CD4-positive, alpha-beta T cell (primary cell): ENCODE data around the gene CEMIP2. TPM values are rescaled to one million over a fixed set of nuclear protein-coding genes. Genes with fewer than 3 reads are reported as not detected.

Experiments
- ATAC-seq: fragments of 200-7000 bp; cut with Tn5 transposase; one replicate; pipeline ENCODE4 v1.10.0; 2022; ENCODE audit warnings: mild to moderate bottlenecking; ENCODE audit not compliant: poor library complexity
- CTCF ChIA-PET: fragments of 350-600 bp; sonication (Branson Sonifier 250); formaldehyde crosslinking; loops from one replicate; lab custom pipeline; 2021; ENCODE audit warnings: antibody characterized with exemption, inconsistent platforms; lab: Charles Lee
- POLR2A ChIA-PET: fragments of 350-600 bp; sonication (Branson Sonifier 250); formaldehyde crosslinking; loops from one replicate; lab custom pipeline; 2021; ENCODE audit warnings: antibody characterized with exemption, inconsistent platforms; lab: Charles Lee
- DNase-seq, 14 experiments: peaks; one replicate each; pipeline ENCODE4 v3.0.0-alpha.2; 2013 to 2020; ENCODE audit warnings: mixed read lengths in 2 of 14
- H3K27ac ChIP-seq, 2 donors: one replicate each; pipeline versions ENCODE4 v1.5.1 to v1.7.0; 2013; ENCODE audit warnings: low read length in 2 of 2, low read depth in 1 of 2, mild to moderate bottlenecking in 1 of 2
- H3K27me3 ChIP-seq, 2 experiments: 1 replicate in 1 of 2; 2 replicates in 1 of 2; pipeline versions ENCODE4 v1.6.1 to v1.7.0; 2013; ENCODE audit warnings: low read length in 2 of 2, control low read depth in 1 of 2, mild to moderate bottlenecking in 1 of 2, moderate library complexity in 1 of 2; ENCODE audit not compliant: insufficient read depth in 2 of 2, control insufficient read depth in 1 of 2
- H3K36me3 ChIP-seq: one replicate; pipeline ENCODE4 v1.6.1; 2013; ENCODE audit warnings: low read length, control low read depth; ENCODE audit not compliant: insufficient read depth
- H3K4me1 ChIP-seq: one replicate; pipeline ENCODE4 v1.6.1; 2013; ENCODE audit warnings: low read length, control low read depth; ENCODE audit not compliant: insufficient read depth
- H3K4me3 ChIP-seq: one replicate; pipeline ENCODE4 v1.5.1; 2013; ENCODE audit warnings: mild to moderate bottlenecking, low read length, moderate library complexity
- H3K9me3 ChIP-seq, 2 experiments: 1 replicate in 1 of 2; 2 replicates in 1 of 2; pipeline versions ENCODE4 v1.6.1 to v1.7.0; 2013; ENCODE audit warnings: low read length in 2 of 2, mild to moderate bottlenecking in 2 of 2, control low read depth in 1 of 2, moderate library complexity in 1 of 2; ENCODE audit not compliant: control insufficient read depth in 1 of 2, insufficient read depth in 1 of 2
- H3K27ac Mint-ChIP-seq: one replicate; pipeline ENCODE4 v1.8.0; 2020; ENCODE audit warnings: mixed read lengths
- H3K27me3 Mint-ChIP-seq: one replicate; pipeline ENCODE4 v1.8.0; 2021; ENCODE audit warnings: mixed read lengths
- H3K36me3 Mint-ChIP-seq: one replicate; pipeline ENCODE4 v1.8.0; 2021; ENCODE audit warnings: low read depth, mixed read lengths
- H3K4me1 Mint-ChIP-seq: one replicate; pipeline ENCODE4 v1.8.0; 2021; ENCODE audit warnings: low read depth, mixed read lengths
- H3K4me3 Mint-ChIP-seq: one replicate; pipeline ENCODE4 v1.8.0; 2020; ENCODE audit warnings: mild to moderate bottlenecking, mixed read lengths
- H3K9me3 Mint-ChIP-seq: one replicate; pipeline ENCODE4 v1.8.0; 2020; ENCODE audit warnings: mixed read lengths
- CTCF ChIP-seq: fragments of 200-600 bp; IDR thresholded peaks from one replicate; pipeline ENCODE4 v1.8.0; 2022; ENCODE audit warnings: antibody characterized with exemption, mild to moderate bottlenecking
- intact Hi-C, 2 experiments: fragments of 100-400 bp; cut with DNase I in 1 of 2; cut with micrococcal nuclease in 1 of 2; formaldehyde crosslinking; loops; one replicate each; pipeline versions ENCODE4 v1.15.1 to v1.9.0; 2023 to 2025; cut with DNase I, micrococcal nuclease
- total RNA-seq, 174 experiments: library from RNA in 2 of 174; stranded (reverse) in 2 of 174; gene quantifications; one replicate each; pipeline ENCODE4 v1.2.3 and lab custom pipeline; 2021 to 2026

CEMIP2 gene
- total RNA-seq, 2 experiments from 2014 or later = 301 to 305 TPM

- DNase-seq (no peak), ATAC-seq (no peak)
- H3K4me3 Mint-ChIP-seq = peak overlapping the region; percentile 58
- no peak overlapping the region for H3K27ac ChIP-seq
- peaks cover 84% of the 10 kb centered on the region for H3K4me1 Mint-ChIP-seq
- TF ChIP-seq CTCF = no peak
- no peaks in the 10 kb centered on the region for H3K9me3 ChIP-seq
- H3K9me3 Mint-ChIP-seq = no peaks in the 10 kb centered on the region
- H3K27ac Mint-ChIP-seq = no peak overlapping the region
- intact Hi-C loops = no loop called here
- no peak overlapping the region for H3K4me3 ChIP-seq
- H3K27me3 Mint-ChIP-seq = no peaks in the 10 kb centered on the region
- no peaks in the 10 kb centered on the region for H3K27me3 ChIP-seq
- H3K36me3 Mint-ChIP-seq = peaks cover 22% of the 10 kb centered on the region
- POLR2A ChIA-PET = interaction anchor here (0.6 to 1.4 kb wide), 2 partner anchors 13 to 62 kb away, joined by 3 read pairs; no protein-coding TSS in a partner anchor
- peaks cover 21% of the 10 kb centered on the region for H3K4me1 ChIP-seq
- peaks cover 4% of the 10 kb centered on the region for H3K36me3 ChIP-seq
- CTCF ChIA-PET = interaction anchor here (1.0 kb wide), 1 partner anchor 12 kb away, joined by 3 read pairs; no protein-coding TSS in a partner anchor
Observed at GRCh38 chr9:71756753-71757152, 11.6 kb downstream of the CEMIP2 start.

GRCh38 chr9:71755869-71756268 lies 12.4 kb downstream of the CEMIP2 start:
- Histone ChIP-seq H3K27ac (no peak overlapping the region), H3K9me3 (no peaks in the 10 kb centered on the region), H3K4me1 (peaks cover 17% of the 10 kb centered on the region), H3K36me3 (peaks cover 4% of the 10 kb centered on the region), H3K4me3 (no peak overlapping the region), H3K27me3 (no peaks in the 10 kb centered on the region)
- H3K9me3 Mint-ChIP-seq = no peaks in the 10 kb centered on the region
- no peak overlapping the region for H3K4me3 Mint-ChIP-seq
- H3K36me3 Mint-ChIP-seq = peaks cover 27% of the 10 kb centered on the region
- ATAC-seq (no peak), DNase-seq (no peak)
- ChIA-PET POLR2A (interaction anchor here (0.6 to 1.8 kb wide), 2 partner anchors 11 to 63 kb away, joined by 3 to 7 read pairs; no protein-coding TSS in a partner anchor), CTCF (no interaction called here)
- H3K27ac Mint-ChIP-seq = no peak overlapping the region
- H3K27me3 Mint-ChIP-seq = no peaks in the 10 kb centered on the region
- peaks cover 81% of the 10 kb centered on the region for H3K4me1 Mint-ChIP-seq
- intact Hi-C loops = no loop called here
- no peak for TF ChIP-seq CTCF

GRCh38 chr9:71755230-71755629 lies 13.1 kb downstream of the CEMIP2 start:
- peaks cover 76% of the 10 kb centered on the region for H3K4me1 Mint-ChIP-seq
- CTCF ChIA-PET = no interaction called here
- H3K27me3 Mint-ChIP-seq = no peaks in the 10 kb centered on the region
- no peak overlapping the region for H3K4me3 ChIP-seq
- intact Hi-C loops = no loop called here
- no peak overlapping the region for H3K4me3 Mint-ChIP-seq
- no peaks in the 10 kb centered on the region for H3K9me3 Mint-ChIP-seq
- no peaks in the 10 kb centered on the region for H3K27me3 ChIP-seq
- POLR2A ChIA-PET = interaction anchor here (1.8 kb wide), 1 partner anchor 12 kb away, joined by 7 read pairs; no protein-coding TSS in a partner anchor
- H3K4me1 ChIP-seq = peaks cover 16% of the 10 kb centered on the region
- no peak overlapping the region for H3K27ac ChIP-seq
- H3K36me3 Mint-ChIP-seq = peaks cover 31% of the 10 kb centered on the region
- no peak overlapping the region for H3K27ac Mint-ChIP-seq
- DNase-seq = no peak
- no peaks in the 10 kb centered on the region for H3K9me3 ChIP-seq
- peaks cover 5% of the 10 kb centered on the region for H3K36me3 ChIP-seq
- TF ChIP-seq CTCF = no peak
- no peak for ATAC-seq
